Activated CD4-positive, alpha-beta T cell treated with anti-CD3 and anti-CD28 coated beads, Interleukin-10, Interleukin-2, amounts not matched to agents 100 ng/mL and 50 ng/mL, durations not matched to agents 16 hours and 8 hours (primary cell): ENCODE results near the gene IPO11.
A peak's percentile ranks its signal among the peaks of the same experiment; 100 is the strongest.

ENCODE experiments used
- DNase-seq: peaks from one replicate; pipeline ENCODE4 v3.0.0-alpha.2; 2020

Gene IPO11

GRCh38 chr5:62575066-62575465 lies 162.5 kb downstream of the IPO11 start:
- no peak for DNase-seq

GRCh38 chr5:62575489-62575888 lies 162.9 kb downstream of the IPO11 start:
- no peak for DNase-seq

GRCh38 chr5:62576570-62577170 lies 164.1 kb downstream of the IPO11 start:
- DNase-seq, result peak; percentile 55

- DNase-seq, result no peak
Observed at GRCh38 chr5:62577488-62577887, 164.9 kb downstream of the IPO11 start.

GRCh38 chr5:62578540-62578939 lies 166.0 kb downstream of the IPO11 start, which contains the start of gene LRRC70:
Gene LRRC70, plus strand, starts transcription at chr5:62578819. Its CDS starts 620 bp downstream, at chr5:62579439.
- DNase-seq, result peak; percentile 87

GRCh38 chr5:62579761-62580160 lies 167.2 kb downstream of the IPO11 start:
- no peak for DNase-seq

- no peak for DNase-seq
Observed at GRCh38 chr5:62581836-62582597, 169.5 kb downstream of the IPO11 start.

- DNase-seq, result no peak
Observed at GRCh38 chr5:62584391-62584790, 171.8 kb downstream of the IPO11 start.

GRCh38 chr5:62585306-62585705 lies 172.7 kb downstream of the IPO11 start:
- no peak for DNase-seq

GRCh38 chr5:62585751-62586150 lies 173.2 kb downstream of the IPO11 start:
- no peak for DNase-seq

GRCh38 chr5:62587737-62588136 lies 175.2 kb downstream of the IPO11 start:
- DNase-seq, result peak; percentile 24

- DNase-seq, result no peak
Observed at GRCh38 chr5:62588668-62589067, 176.1 kb downstream of the IPO11 start.

GRCh38 chr5:62589504-62589903 lies 176.9 kb downstream of the IPO11 start:
- no peak for DNase-seq

GRCh38 chr5:62590387-62590786 lies 177.8 kb downstream of the IPO11 start:
- DNase-seq, result no peak

GRCh38 chr5:62592558-62592957 lies 180.0 kb downstream of the IPO11 start:
- no peak for DNase-seq

- no peak for DNase-seq
Observed at GRCh38 chr5:62593331-62593730, 180.8 kb downstream of the IPO11 start.

- no peak for DNase-seq
Observed at GRCh38 chr5:62594364-62594984, 181.9 kb downstream of the IPO11 start.

- DNase-seq, result no peak
Observed at GRCh38 chr5:62596096-62596495, 183.5 kb downstream of the IPO11 start.

- no peak for DNase-seq
Observed at GRCh38 chr5:62596691-62597090, 184.1 kb downstream of the IPO11 start.

GRCh38 chr5:62597314-62597713 lies 184.8 kb downstream of the IPO11 start:
- DNase-seq, result no peak

GRCh38 chr5:62600560-62601252 lies 188.1 kb downstream of the IPO11 start:
- no peak for DNase-seq

GRCh38 chr5:62603934-62604333 lies 191.4 kb downstream of the IPO11 start:
- DNase-seq, result no peak

- no peak for DNase-seq
Observed at GRCh38 chr5:62605638-62606037, 193.1 kb downstream of the IPO11 start.

- no peak for DNase-seq
Observed at GRCh38 chr5:62606878-62607277, 194.3 kb downstream of the IPO11 start.
